H9 (cell line): ENCODE measurements around the gene MAML1. TPM values are rescaled to one million over a fixed set of nuclear protein-coding genes. Genes with fewer than 3 reads are reported as not detected.

Experiments used
- DNase-seq: peaks from one replicate; pipeline ENCODE4 v3.0.0-alpha.2; 2017
- H2AFZ ChIP-seq: one replicate; pipeline ENCODE4 v1.6.1; 2013; ENCODE audit warnings: mild to moderate bottlenecking, low read length, control low read depth, moderate library complexity
- H2AK5ac ChIP-seq: 2 replicates; pipeline ENCODE4 v1.6.1; 2013; ENCODE audit warnings: low read length, control low read depth, mixed read lengths; ENCODE audit not compliant: insufficient read length
- H2BK120ac ChIP-seq: one replicate; pipeline ENCODE4 v1.6.1; 2013; ENCODE audit warnings: low read depth, mild to moderate bottlenecking, low read length, control low read depth, inconsistent platforms; ENCODE audit not compliant: poor library complexity, severe bottlenecking
- H2BK12ac ChIP-seq: 2 replicates; pipeline ENCODE4 v1.6.1; 2013; ENCODE audit warnings: low read length, control low read depth, mixed read lengths, low read depth; ENCODE audit not compliant: insufficient read length
- H2BK15ac ChIP-seq: 2 replicates; pipeline ENCODE4 v1.6.1; 2013; ENCODE audit warnings: low read depth, low read length, control low read depth
- H2BK20ac ChIP-seq: one replicate; pipeline ENCODE4 v1.6.1; 2013; ENCODE audit warnings: low read depth, mild to moderate bottlenecking, low read length, control low read depth, inconsistent platforms; ENCODE audit not compliant: poor library complexity, severe bottlenecking
- H2BK5ac ChIP-seq: 2 replicates; pipeline ENCODE4 v1.6.1; 2013; ENCODE audit warnings: low read length, control low read depth, mixed read lengths; ENCODE audit not compliant: insufficient read length
- H3K14ac ChIP-seq: 2 replicates; pipeline ENCODE4 v1.6.1; 2013; ENCODE audit warnings: low read length, control low read depth; ENCODE audit not compliant: insufficient read depth
- H3K18ac ChIP-seq: 2 replicates; pipeline ENCODE4 v1.6.1; 2013; ENCODE audit warnings: low read depth, mild to moderate bottlenecking, mixed read lengths, low read length, control low read depth; ENCODE audit not compliant: insufficient read length
- H3K23ac ChIP-seq: 2 replicates; pipeline ENCODE4 v1.6.1; 2013; ENCODE audit warnings: low read length, control low read depth, mixed read lengths, low read depth; ENCODE audit not compliant: insufficient read length
- H3K23me2 ChIP-seq: 2 replicates; pipeline ENCODE4 v1.6.1; 2013; ENCODE audit warnings: low read depth, mild to moderate bottlenecking, mixed read lengths, low read length, control low read depth; ENCODE audit not compliant: insufficient read length, poor library complexity, severe bottlenecking
- H3K27ac ChIP-seq: 2 replicates; pipeline ENCODE4 v1.5.1; 2013; ENCODE audit warnings: low read length, control low read depth, mixed read lengths, low read depth; ENCODE audit not compliant: insufficient read length
- H3K27me3 ChIP-seq: 2 replicates; pipeline ENCODE4 v1.6.1; 2013; ENCODE audit warnings: low read length, control low read depth, inconsistent platforms; ENCODE audit not compliant: insufficient read depth
- H3K4ac ChIP-seq: 2 replicates; pipeline ENCODE4 v1.6.1; 2013; ENCODE audit warnings: low read depth, mild to moderate bottlenecking, control low read depth, inconsistent platforms, low read length, moderate library complexity
- H3K4me1 ChIP-seq: 2 replicates; pipeline ENCODE4 v1.6.1; 2013; ENCODE audit warnings: low read length, control low read depth, inconsistent platforms; ENCODE audit not compliant: insufficient read depth
- H3K4me2 ChIP-seq: 2 replicates; pipeline ENCODE4 v1.6.1; 2013; ENCODE audit warnings: low read length, control low read depth, mixed read lengths; ENCODE audit not compliant: insufficient read length, insufficient read depth
- H3K56ac ChIP-seq: 2 replicates; pipeline ENCODE4 v1.6.1; 2013; ENCODE audit warnings: low read depth, mild to moderate bottlenecking, mixed read lengths, low read length, control low read depth; ENCODE audit not compliant: insufficient read length
- H3K79me1 ChIP-seq: 2 replicates; pipeline ENCODE4 v1.6.1; 2013; ENCODE audit warnings: low read depth, mild to moderate bottlenecking, moderate library complexity, low read length, control low read depth, inconsistent platforms; ENCODE audit not compliant: insufficient read depth, poor library complexity, severe bottlenecking
- H3K79me2 ChIP-seq: 2 replicates; pipeline ENCODE4 v1.6.1; 2013; ENCODE audit warnings: low read length, control low read depth, inconsistent platforms; ENCODE audit not compliant: insufficient read depth
- H3K9ac ChIP-seq: 2 replicates; pipeline ENCODE4 v1.6.1; 2013; ENCODE audit warnings: low read length, control low read depth, mixed read lengths; ENCODE audit not compliant: insufficient read length; ENCODE audit errors: extremely low read depth
- H3K9me3 ChIP-seq: one replicate; pipeline ENCODE4 v1.6.1; 2013; ENCODE audit warnings: low read depth, low read length, inconsistent platforms; ENCODE audit not compliant: control insufficient read depth
- H3T11ph ChIP-seq: one replicate; pipeline ENCODE4 v1.6.1; 2013; ENCODE audit warnings: mild to moderate bottlenecking, low read length, control low read depth, inconsistent platforms
- H4K20me1 ChIP-seq: one replicate; pipeline ENCODE4 v1.6.1; 2013; ENCODE audit not compliant: control insufficient read depth, insufficient read length, insufficient read depth
- H4K5ac ChIP-seq: 2 replicates; pipeline ENCODE4 v1.6.1; 2013; ENCODE audit warnings: low read depth, mild to moderate bottlenecking, mixed read lengths, low read length, control low read depth; ENCODE audit not compliant: insufficient read length
- H4K8ac ChIP-seq: replicated peaks from 2 replicates; pipeline ENCODE4 v1.6.1; 2013; ENCODE audit warnings: low read length, control low read depth, mixed read lengths, low read depth; ENCODE audit not compliant: insufficient read length
- H4K91ac ChIP-seq: 2 replicates; pipeline ENCODE4 v1.6.1; 2013; ENCODE audit warnings: low read depth, mild to moderate bottlenecking, moderate library complexity, mixed read lengths, low read length, control low read depth; ENCODE audit not compliant: insufficient read length
- H3K27ac Mint-ChIP-seq, 3 experiments: 2 replicates in 2 of 3; 3 replicates in 1 of 3; pipeline ENCODE4 v1.8.0; 2020 to 2021; ENCODE audit warnings: mixed read lengths in 3 of 3, mild to moderate bottlenecking in 1 of 3, moderate library complexity in 1 of 3
- H3K27me3 Mint-ChIP-seq: 2 replicates; pipeline ENCODE4 v1.8.0; 2021; ENCODE audit warnings: low read depth, mild to moderate bottlenecking, moderate library complexity, mixed read lengths
- H3K36me3 Mint-ChIP-seq, 3 experiments: 2 replicates in 2 of 3; 3 replicates in 1 of 3; pipeline ENCODE4 v1.8.0; 2020 to 2021; ENCODE audit warnings: low read depth in 3 of 3, mixed read lengths in 3 of 3; ENCODE audit not compliant: insufficient read depth in 1 of 3
- H3K4me1 Mint-ChIP-seq, 2 experiments: 2 replicates each; pipeline ENCODE4 v1.8.0; 2020; ENCODE audit warnings: mixed read lengths in 2 of 2
- H3K4me3 Mint-ChIP-seq, 2 experiments: 2 replicates in 1 of 2; 3 replicates in 1 of 2; pipeline ENCODE4 v1.8.0; 2020 to 2021; ENCODE audit warnings: mild to moderate bottlenecking in 2 of 2, mixed read lengths in 2 of 2, moderate library complexity in 1 of 2
- H3K9me3 Mint-ChIP-seq, 2 experiments: 2 replicates in 1 of 2; 3 replicates in 1 of 2; pipeline ENCODE4 v1.8.0; 2020; ENCODE audit warnings: mild to moderate bottlenecking in 2 of 2, mixed read lengths in 2 of 2, moderate library complexity in 1 of 2
- CTCF ChIP-seq: fragments of 200-600 bp; sonication (generic); conservative IDR thresholded peaks from 3 replicates; pipeline ENCODE4 v1.8.0; 2021; ENCODE audit warnings: antibody characterized with exemption, mild to moderate bottlenecking
- WGBS: extraction: QIAGEN DNeasy Blood & Tissue Kit; methylation state at CpG from one replicate; pipeline ENCODE4 v1.1.7; 2013; ENCODE audit warnings: missing lambda C conversion rate, low lambda C conversion rate, mixed read lengths; ENCODE audit not compliant: insufficient read length; ENCODE audit errors: extremely low coverage; 5-methylcytosine and 5-hydroxymethylcytosine counted together
- total RNA-seq: library from RNA; stranded (reverse); gene quantifications from 2 replicates; pipeline ENCODE4 v1.2.1, GENCODE V29; 2021

Gene MAML1
- total RNA-seq, 1 experiment from 2014 or later: 50.8 TPM

- H3K27ac ChIP-seq: no peak overlapping the region
- H3K4me1 ChIP-seq: no peaks in the 10 kb centered on the region
- no peaks in the 10 kb centered on the region for H3K27me3 ChIP-seq
- H4K91ac ChIP-seq: no peak overlapping the region
- H4K5ac ChIP-seq: no peak overlapping the region
- TF ChIP-seq CTCF: no peak
- H2BK12ac ChIP-seq: no peak overlapping the region
- H2AFZ ChIP-seq: no peak overlapping the region
- no peak overlapping the region for H2BK15ac ChIP-seq
- no peaks in the 10 kb centered on the region for H3K9me3 ChIP-seq
- no peak overlapping the region for H2BK5ac ChIP-seq
- peaks cover 4% of the 10 kb centered on the region for H3K27me3 Mint-ChIP-seq
- no peak overlapping the region for H3K4me2 ChIP-seq
- H3K18ac ChIP-seq: no peak overlapping the region
- no peak overlapping the region for H3K56ac ChIP-seq
- no peak overlapping the region for H2BK120ac ChIP-seq
- no peak overlapping the region for H3T11ph ChIP-seq
- H3K23me2 ChIP-seq: peaks cover 3% of the 10 kb centered on the region
- H4K20me1 ChIP-seq: no peaks in the 10 kb centered on the region
- no peak overlapping the region for H2AK5ac ChIP-seq
- H3K23ac ChIP-seq: no peak overlapping the region
- peaks cover 21 to 42% (median 35%) of the 10 kb centered on the region in 3 experiments; a peak in 6 of 7 replicates for H3K36me3 Mint-ChIP-seq
- H3K4ac ChIP-seq: no peak overlapping the region
- no peak overlapping the region for H2BK20ac ChIP-seq
- no peak overlapping the region for H4K8ac ChIP-seq
- peaks cover 26 to 32% of the 10 kb centered on the region in 2 experiments for H3K4me1 Mint-ChIP-seq
- H3K79me1 ChIP-seq: no peaks in the 10 kb centered on the region
- no peaks in the 10 kb centered on the region for H3K9me3 Mint-ChIP-seq
- H3K9ac ChIP-seq: no peak overlapping the region
- DNase-seq: no peak
- peak overlapping the region in 1 of 2 experiments; percentile 26; a peak in 1 of 5 replicates for H3K4me3 Mint-ChIP-seq
- H3K27ac Mint-ChIP-seq: peak overlapping the region in 1 of 3 experiments; percentile 52; a peak in 1 of 7 replicates
- no peak overlapping the region for H3K14ac ChIP-seq
- H3K79me2 ChIP-seq: no peaks in the 10 kb centered on the region
- WGBS: no CpG with 5 or more reads among the region's 36 CpGs
These were observed 66.4 kb downstream of the MAML1 start for GRCh38 chr5:179798771-179799643.
